H9 (cell line): Measurements from ENCODE around the gene CDK6. TPM values are rescaled to one million over a fixed set of nuclear protein-coding genes. Genes with fewer than 3 reads are reported as not detected.

Experiments
- DNase-seq: peaks from one replicate; pipeline ENCODE4 v3.0.0-alpha.2; 2017
- H2AFZ ChIP-seq: one replicate; pipeline ENCODE4 v1.6.1; 2013; ENCODE audit warnings: mild to moderate bottlenecking, low read length, control low read depth, moderate library complexity
- H2AK5ac ChIP-seq: 2 replicates; pipeline ENCODE4 v1.6.1; 2013; ENCODE audit warnings: low read length, control low read depth, mixed read lengths; ENCODE audit not compliant: insufficient read length
- H2BK120ac ChIP-seq: one replicate; pipeline ENCODE4 v1.6.1; 2013; ENCODE audit warnings: low read depth, mild to moderate bottlenecking, low read length, control low read depth, inconsistent platforms; ENCODE audit not compliant: poor library complexity, severe bottlenecking
- H2BK12ac ChIP-seq: 2 replicates; pipeline ENCODE4 v1.6.1; 2013; ENCODE audit warnings: low read length, control low read depth, mixed read lengths, low read depth; ENCODE audit not compliant: insufficient read length
- H2BK15ac ChIP-seq: 2 replicates; pipeline ENCODE4 v1.6.1; 2013; ENCODE audit warnings: low read depth, low read length, control low read depth
- H2BK20ac ChIP-seq: one replicate; pipeline ENCODE4 v1.6.1; 2013; ENCODE audit warnings: low read depth, mild to moderate bottlenecking, low read length, control low read depth, inconsistent platforms; ENCODE audit not compliant: poor library complexity, severe bottlenecking
- H2BK5ac ChIP-seq: 2 replicates; pipeline ENCODE4 v1.6.1; 2013; ENCODE audit warnings: low read length, control low read depth, mixed read lengths; ENCODE audit not compliant: insufficient read length
- H3K14ac ChIP-seq: 2 replicates; pipeline ENCODE4 v1.6.1; 2013; ENCODE audit warnings: low read length, control low read depth; ENCODE audit not compliant: insufficient read depth
- H3K18ac ChIP-seq: 2 replicates; pipeline ENCODE4 v1.6.1; 2013; ENCODE audit warnings: low read depth, mild to moderate bottlenecking, mixed read lengths, low read length, control low read depth; ENCODE audit not compliant: insufficient read length
- H3K23ac ChIP-seq: 2 replicates; pipeline ENCODE4 v1.6.1; 2013; ENCODE audit warnings: low read length, control low read depth, mixed read lengths, low read depth; ENCODE audit not compliant: insufficient read length
- H3K23me2 ChIP-seq: 2 replicates; pipeline ENCODE4 v1.6.1; 2013; ENCODE audit warnings: low read depth, mild to moderate bottlenecking, mixed read lengths, low read length, control low read depth; ENCODE audit not compliant: insufficient read length, poor library complexity, severe bottlenecking
- H3K27ac ChIP-seq: 2 replicates; pipeline ENCODE4 v1.5.1; 2013; ENCODE audit warnings: low read length, control low read depth, mixed read lengths, low read depth; ENCODE audit not compliant: insufficient read length
- H3K27me3 ChIP-seq: 2 replicates; pipeline ENCODE4 v1.6.1; 2013; ENCODE audit warnings: low read length, control low read depth, inconsistent platforms; ENCODE audit not compliant: insufficient read depth
- H3K4ac ChIP-seq: 2 replicates; pipeline ENCODE4 v1.6.1; 2013; ENCODE audit warnings: low read depth, mild to moderate bottlenecking, control low read depth, inconsistent platforms, low read length, moderate library complexity
- H3K4me1 ChIP-seq: 2 replicates; pipeline ENCODE4 v1.6.1; 2013; ENCODE audit warnings: low read length, control low read depth, inconsistent platforms; ENCODE audit not compliant: insufficient read depth
- H3K4me2 ChIP-seq: 2 replicates; pipeline ENCODE4 v1.6.1; 2013; ENCODE audit warnings: low read length, control low read depth, mixed read lengths; ENCODE audit not compliant: insufficient read length, insufficient read depth
- H3K56ac ChIP-seq: 2 replicates; pipeline ENCODE4 v1.6.1; 2013; ENCODE audit warnings: low read depth, mild to moderate bottlenecking, mixed read lengths, low read length, control low read depth; ENCODE audit not compliant: insufficient read length
- H3K79me1 ChIP-seq: 2 replicates; pipeline ENCODE4 v1.6.1; 2013; ENCODE audit warnings: low read depth, mild to moderate bottlenecking, moderate library complexity, low read length, control low read depth, inconsistent platforms; ENCODE audit not compliant: insufficient read depth, poor library complexity, severe bottlenecking
- H3K79me2 ChIP-seq: 2 replicates; pipeline ENCODE4 v1.6.1; 2013; ENCODE audit warnings: low read length, control low read depth, inconsistent platforms; ENCODE audit not compliant: insufficient read depth
- H3K9ac ChIP-seq: 2 replicates; pipeline ENCODE4 v1.6.1; 2013; ENCODE audit warnings: low read length, control low read depth, mixed read lengths; ENCODE audit not compliant: insufficient read length; ENCODE audit errors: extremely low read depth
- H3K9me3 ChIP-seq: one replicate; pipeline ENCODE4 v1.6.1; 2013; ENCODE audit warnings: low read depth, low read length, inconsistent platforms; ENCODE audit not compliant: control insufficient read depth
- H3T11ph ChIP-seq: one replicate; pipeline ENCODE4 v1.6.1; 2013; ENCODE audit warnings: mild to moderate bottlenecking, low read length, control low read depth, inconsistent platforms
- H4K20me1 ChIP-seq: one replicate; pipeline ENCODE4 v1.6.1; 2013; ENCODE audit not compliant: control insufficient read depth, insufficient read length, insufficient read depth
- H4K5ac ChIP-seq: 2 replicates; pipeline ENCODE4 v1.6.1; 2013; ENCODE audit warnings: low read depth, mild to moderate bottlenecking, mixed read lengths, low read length, control low read depth; ENCODE audit not compliant: insufficient read length
- H4K8ac ChIP-seq: replicated peaks from 2 replicates; pipeline ENCODE4 v1.6.1; 2013; ENCODE audit warnings: low read length, control low read depth, mixed read lengths, low read depth; ENCODE audit not compliant: insufficient read length
- H4K91ac ChIP-seq: 2 replicates; pipeline ENCODE4 v1.6.1; 2013; ENCODE audit warnings: low read depth, mild to moderate bottlenecking, moderate library complexity, mixed read lengths, low read length, control low read depth; ENCODE audit not compliant: insufficient read length
- H3K27ac Mint-ChIP-seq, 3 experiments: 2 replicates in 2 of 3; 3 replicates in 1 of 3; pipeline ENCODE4 v1.8.0; 2020 to 2021; ENCODE audit warnings: mixed read lengths in 3 of 3, mild to moderate bottlenecking in 1 of 3, moderate library complexity in 1 of 3
- H3K27me3 Mint-ChIP-seq: 2 replicates; pipeline ENCODE4 v1.8.0; 2021; ENCODE audit warnings: low read depth, mild to moderate bottlenecking, moderate library complexity, mixed read lengths
- H3K36me3 Mint-ChIP-seq, 3 experiments: 2 replicates in 2 of 3; 3 replicates in 1 of 3; pipeline ENCODE4 v1.8.0; 2020 to 2021; ENCODE audit warnings: low read depth in 3 of 3, mixed read lengths in 3 of 3; ENCODE audit not compliant: insufficient read depth in 1 of 3
- H3K4me1 Mint-ChIP-seq, 2 experiments: 2 replicates each; pipeline ENCODE4 v1.8.0; 2020; ENCODE audit warnings: mixed read lengths in 2 of 2
- H3K4me3 Mint-ChIP-seq, 2 experiments: 2 replicates in 1 of 2; 3 replicates in 1 of 2; pipeline ENCODE4 v1.8.0; 2020 to 2021; ENCODE audit warnings: mild to moderate bottlenecking in 2 of 2, mixed read lengths in 2 of 2, moderate library complexity in 1 of 2
- H3K9me3 Mint-ChIP-seq, 2 experiments: 2 replicates in 1 of 2; 3 replicates in 1 of 2; pipeline ENCODE4 v1.8.0; 2020; ENCODE audit warnings: mild to moderate bottlenecking in 2 of 2, mixed read lengths in 2 of 2, moderate library complexity in 1 of 2
- whole genome bisulfite sequencing: extraction: QIAGEN DNeasy Blood & Tissue Kit; methylation state at CpG from one replicate; pipeline ENCODE4 v1.1.7; 2013; ENCODE audit warnings: missing lambda C conversion rate, low lambda C conversion rate, mixed read lengths; ENCODE audit not compliant: insufficient read length; ENCODE audit errors: extremely low coverage; 5-methylcytosine and 5-hydroxymethylcytosine counted together
- total RNA-seq: library from RNA; stranded (reverse); gene quantifications from 2 replicates; pipeline ENCODE4 v1.2.1, GENCODE V29; 2021
- TF ChIP-seq, protein P1 (sequence below): fragments of 200-600 bp; sonication (generic); conservative IDR thresholded peaks from 3 replicates; pipeline ENCODE4 v1.8.0; 2021; ENCODE audit warnings: antibody characterized with exemption, mild to moderate bottlenecking

CDK6 gene
- total RNA-seq, 1 experiment from 2014 or later: 30.0 TPM

DNA sequence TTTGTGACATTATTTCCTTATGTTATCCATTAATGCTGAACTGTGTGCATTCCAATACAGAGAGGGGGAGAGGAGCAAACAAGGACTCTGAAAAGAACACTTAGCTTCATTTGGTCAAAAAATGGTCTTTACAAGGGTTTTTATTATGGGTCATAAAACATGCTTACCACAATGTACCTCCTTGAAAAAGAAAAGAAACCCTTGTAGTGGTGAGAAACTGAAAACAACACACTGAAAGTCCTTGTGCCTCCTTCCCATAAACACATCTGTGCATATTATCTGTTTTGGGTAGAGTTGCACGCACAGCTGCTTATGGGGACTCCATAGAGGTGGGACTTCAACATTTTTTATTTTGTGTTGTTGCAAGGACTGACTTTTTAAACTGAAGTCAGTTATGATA, 98.7 kb downstream of the CDK6 start:
- no peak overlapping the region for H2BK12ac ChIP-seq
- no peak overlapping the region for H3K56ac ChIP-seq
- no peak overlapping the region for H2AFZ ChIP-seq
- no peak overlapping the region for H4K8ac ChIP-seq
- H2AK5ac ChIP-seq: no peak overlapping the region
- H3K23ac ChIP-seq: no peak overlapping the region
- H2BK20ac ChIP-seq: no peak overlapping the region
- Mint-ChIP-seq H3K27me3 (no peaks in the 10 kb centered on the region), H3K36me3 (no peaks in the 10 kb centered on the region), H3K4me1 (peaks cover 5 to 7% of the 10 kb centered on the region in 2 experiments), H3K4me3 (no peak overlapping the region), H3K9me3 (no peaks in the 10 kb centered on the region), H3K27ac (no peak overlapping the region)
- H4K5ac ChIP-seq: no peak overlapping the region
- H4K91ac ChIP-seq: no peak overlapping the region
- H2BK5ac ChIP-seq: no peak overlapping the region
- TF ChIP-seq, protein P1, sequence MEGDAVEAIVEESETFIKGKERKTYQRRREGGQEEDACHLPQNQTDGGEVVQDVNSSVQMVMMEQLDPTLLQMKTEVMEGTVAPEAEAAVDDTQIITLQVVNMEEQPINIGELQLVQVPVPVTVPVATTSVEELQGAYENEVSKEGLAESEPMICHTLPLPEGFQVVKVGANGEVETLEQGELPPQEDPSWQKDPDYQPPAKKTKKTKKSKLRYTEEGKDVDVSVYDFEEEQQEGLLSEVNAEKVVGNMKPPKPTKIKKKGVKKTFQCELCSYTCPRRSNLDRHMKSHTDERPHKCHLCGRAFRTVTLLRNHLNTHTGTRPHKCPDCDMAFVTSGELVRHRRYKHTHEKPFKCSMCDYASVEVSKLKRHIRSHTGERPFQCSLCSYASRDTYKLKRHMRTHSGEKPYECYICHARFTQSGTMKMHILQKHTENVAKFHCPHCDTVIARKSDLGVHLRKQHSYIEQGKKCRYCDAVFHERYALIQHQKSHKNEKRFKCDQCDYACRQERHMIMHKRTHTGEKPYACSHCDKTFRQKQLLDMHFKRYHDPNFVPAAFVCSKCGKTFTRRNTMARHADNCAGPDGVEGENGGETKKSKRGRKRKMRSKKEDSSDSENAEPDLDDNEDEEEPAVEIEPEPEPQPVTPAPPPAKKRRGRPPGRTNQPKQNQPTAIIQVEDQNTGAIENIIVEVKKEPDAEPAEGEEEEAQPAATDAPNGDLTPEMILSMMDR: no peak
- H3K9ac ChIP-seq: no peak overlapping the region
- no peak overlapping the region for H3K4me2 ChIP-seq
- no peaks in the 10 kb centered on the region for H3K27me3 ChIP-seq
- H3K4me1 ChIP-seq: no peaks in the 10 kb centered on the region
- H3K79me1 ChIP-seq: no peaks in the 10 kb centered on the region
- WGBS: no CpG with 5 or more reads among the region's 1 CpG
- no peak overlapping the region for H3K14ac ChIP-seq
- H3T11ph ChIP-seq: no peak overlapping the region
- no peak overlapping the region for H3K27ac ChIP-seq
- H2BK15ac ChIP-seq: no peak overlapping the region
- no peaks in the 10 kb centered on the region for H4K20me1 ChIP-seq
- no peak overlapping the region for H2BK120ac ChIP-seq
- no peaks in the 10 kb centered on the region for H3K23me2 ChIP-seq
- DNase-seq: no peak
- no peaks in the 10 kb centered on the region for H3K79me2 ChIP-seq
- H3K9me3 ChIP-seq: no peaks in the 10 kb centered on the region
- no peak overlapping the region for H3K4ac ChIP-seq
- H3K18ac ChIP-seq: no peak overlapping the region
